Naive thymus-derived CD4-positive, alpha-beta T cell (primary cell): Measurements from ENCODE around the gene PCNX2. TPM values are rescaled to one million over a fixed set of nuclear protein-coding genes. Genes with fewer than 3 reads are reported as not detected.

Source experiments
- ATAC-seq: fragments of 150-1000 bp; cut with Tn5 transposase; 2 replicates; pipeline ENCODE4 v1.10.0; 2021; ENCODE audit warnings: mild to moderate bottlenecking, moderate library complexity
- CTCF ChIA-PET: fragments of 350-600 bp; sonication (Branson Sonifier 250); formaldehyde crosslinking; loops from one replicate; lab custom pipeline; 2021; ENCODE audit warnings: antibody characterized with exemption; lab: Charles Lee
- POLR2A ChIA-PET: fragments of 350-600 bp; sonication (Branson Sonifier 250); formaldehyde crosslinking; loops from one replicate; lab custom pipeline; 2021; ENCODE audit warnings: antibody characterized with exemption, inconsistent platforms; lab: Charles Lee
- DNase-seq, 9 donors: peaks; one replicate each; pipeline versions ENCODE4 v3.0.0 to v3.0.0-alpha.2; 2020 to 2022; ENCODE audit warnings: mixed read lengths in 1 of 9
- H3K27ac ChIP-seq: one replicate; pipeline ENCODE4 v1.7.0; 2013; ENCODE audit warnings: mild to moderate bottlenecking, low read depth, low read length, moderate library complexity
- H3K27me3 ChIP-seq, 2 donors: one replicate each; pipeline ENCODE4 v1.7.0; 2013; ENCODE audit warnings: low read length in 2 of 2, mild to moderate bottlenecking in 2 of 2, moderate library complexity in 2 of 2; ENCODE audit not compliant: control insufficient read depth in 2 of 2, insufficient read depth in 2 of 2
- H3K36me3 ChIP-seq, 3 experiments: 1 replicate in 2 of 3; 2 replicates in 1 of 3; pipeline ENCODE4 v1.7.0; 2013; ENCODE audit warnings: low read length in 3 of 3, mild to moderate bottlenecking in 3 of 3, moderate library complexity in 1 of 3; ENCODE audit not compliant: insufficient read depth in 3 of 3, control insufficient read depth in 2 of 3
- H3K4me1 ChIP-seq, 2 donors: one replicate each; pipeline ENCODE4 v1.7.0; 2013; ENCODE audit warnings: low read length in 2 of 2, mild to moderate bottlenecking in 2 of 2, moderate library complexity in 1 of 2; ENCODE audit not compliant: control insufficient read depth in 2 of 2, insufficient read depth in 2 of 2
- H3K4me3 ChIP-seq: 2 replicates; pipeline ENCODE4 v1.7.0; 2013; ENCODE audit warnings: mild to moderate bottlenecking, low read length
- H3K9me3 ChIP-seq, 3 experiments: 1 replicate in 2 of 3; 2 replicates in 1 of 3; pipeline ENCODE4 v1.7.0; 2013; ENCODE audit warnings: low read length in 3 of 3; ENCODE audit not compliant: control insufficient read depth in 2 of 3
- H3K27ac Mint-ChIP-seq, 9 donors: one replicate each; pipeline ENCODE4 v1.8.0; 2020 to 2022; ENCODE audit warnings: mixed read lengths in 9 of 9, mild to moderate bottlenecking in 8 of 9, moderate library complexity in 5 of 9, inconsistent platforms in 2 of 9
- H3K27me3 Mint-ChIP-seq, 5 donors: one replicate each; pipeline ENCODE4 v1.8.0; 2021 to 2022; ENCODE audit warnings: mixed read lengths in 5 of 5, mild to moderate bottlenecking in 1 of 5
- H3K36me3 Mint-ChIP-seq, 5 donors: one replicate each; pipeline ENCODE4 v1.8.0; 2020 to 2022; ENCODE audit warnings: mixed read lengths in 5 of 5, mild to moderate bottlenecking in 3 of 5, inconsistent platforms in 1 of 5
- H3K4me1 Mint-ChIP-seq, 7 donors: one replicate each; pipeline ENCODE4 v1.8.0; 2020 to 2022; ENCODE audit warnings: mixed read lengths in 7 of 7, mild to moderate bottlenecking in 3 of 7, inconsistent platforms in 1 of 7
- H3K4me3 Mint-ChIP-seq, 10 donors: one replicate each; pipeline ENCODE4 v1.8.0; 2020 to 2022; ENCODE audit warnings: mild to moderate bottlenecking in 10 of 10, mixed read lengths in 10 of 10, moderate library complexity in 6 of 10, inconsistent platforms in 2 of 10
- H3K9me3 Mint-ChIP-seq, 11 donors: one replicate each; pipeline ENCODE4 v1.8.0; 2020 to 2022; ENCODE audit warnings: mixed read lengths in 11 of 11, mild to moderate bottlenecking in 4 of 11, inconsistent platforms in 1 of 11, moderate library complexity in 1 of 11
- intact Hi-C, 2 donors: fragments of 100-400 bp; cut with micrococcal nuclease; formaldehyde crosslinking; loops; one replicate each; pipeline ENCODE4 v1.15.1; 2023
- polyA plus RNA-seq, 2 donors: library from polyadenylated mRNA; unstranded; fragments of 300-500 nt; fragmentation: Illumina TruSeq; gene quantifications; one replicate each; pipeline ENCODE4 v1.2.3, GENCODE V29; 2021
- total RNA-seq, 6 experiments: library from RNA in 5 of 6; stranded (reverse) in 5 of 6; gene quantifications; 1 replicate in 5 of 6; 2 replicates in 1 of 6; pipeline ENCODE4 v1.2.3 and lab custom pipeline; 2021 to 2026

The PCNX2 gene
- total and polyA plus RNA-seq, 7 experiments from 2014 or later = 4.1 to 61.8 (median 45.1) TPM

DNA sequence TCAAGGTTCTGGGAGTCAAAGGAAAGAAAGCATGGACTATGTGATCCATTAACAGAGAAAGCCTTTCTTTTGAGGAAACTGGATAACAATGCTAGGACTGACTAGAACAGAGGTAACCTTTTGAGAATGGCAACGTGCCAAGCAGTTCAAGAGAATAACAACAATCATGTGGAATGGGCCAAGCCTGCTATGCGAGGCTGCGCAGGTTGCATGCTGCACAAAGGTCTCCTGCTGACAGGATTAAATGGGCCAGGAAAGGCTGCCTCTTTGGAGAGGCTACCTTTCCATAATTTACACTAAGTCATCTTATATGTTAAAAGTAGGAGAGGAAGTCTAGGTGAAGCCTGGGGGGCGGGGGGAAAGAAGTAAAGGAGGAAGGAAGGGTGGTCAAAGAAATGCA lies 5.8 kb downstream of the PCNX2 start:
- Histone ChIP-seq H3K27ac (no peak overlapping the region), H3K4me1 (peaks cover 4 to 5% of the 10 kb centered on the region in 2 donors), H3K9me3 (no peaks in the 10 kb centered on the region), H3K27me3 (no peaks in the 10 kb centered on the region), H3K36me3 (no peaks in the 10 kb centered on the region), H3K4me3 (no peak overlapping the region)
- Mint-ChIP-seq H3K4me3 (no peak overlapping the region), H3K9me3 (peaks cover 0 to 2% (median 0%) of the 10 kb centered on the region in 11 donors), H3K27me3 (no peaks in the 10 kb centered on the region), H3K4me1 (peaks cover 7 to 27% (median 18%) of the 10 kb centered on the region in 7 donors), H3K36me3 (peaks cover 0 to 39% (median 11%) of the 10 kb centered on the region in 5 donors), H3K27ac (peak overlapping the region in 2 of 9 donors; percentile 2 to 23)
- ATAC-seq = no peak
- ChIA-PET POLR2A (no interaction called here), CTCF (no interaction called here)
- intact Hi-C loops = no loop called here
- DNase-seq = no peak

DNA sequence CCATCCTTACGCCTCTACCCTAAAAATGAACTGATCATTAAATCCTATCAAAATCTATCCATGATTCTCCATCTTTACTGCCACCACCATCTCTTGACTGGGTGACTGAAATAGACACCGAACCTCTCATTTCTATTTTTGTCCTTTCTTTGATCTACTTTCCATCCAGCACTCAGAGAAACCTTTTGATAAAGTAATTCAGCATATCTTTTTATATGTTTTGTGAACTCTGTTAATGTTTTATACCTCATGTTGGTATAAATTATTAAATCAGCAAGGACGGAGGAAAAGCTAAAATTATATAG lies 13.0 kb downstream of the PCNX2 start:
- Mint-ChIP-seq H3K9me3 (no peaks in the 10 kb centered on the region), H3K4me3 (peak overlapping the region in 9 of 10 donors; percentile 21 to 80 (median 68)), H3K36me3 (peaks cover 0 to 36% (median under 1%) of the 10 kb centered on the region in 5 donors), H3K27me3 (no peaks in the 10 kb centered on the region), H3K27ac (peak overlapping the region; percentile 66 to 89 (median 76)), H3K4me1 (peaks cover 24 to 48% (median 30%) of the 10 kb centered on the region in 7 donors)
- Histone ChIP-seq H3K4me1 (peaks cover 18 to 20% of the 10 kb centered on the region in 2 donors), H3K36me3 (no peaks in the 10 kb centered on the region), H3K9me3 (no peaks in the 10 kb centered on the region), H3K4me3 (no peak overlapping the region), H3K27me3 (no peaks in the 10 kb centered on the region), H3K27ac (no peak overlapping the region)
- DNase-seq (peak in 1 of 9 donors; percentile 11), ATAC-seq (peak; percentile 3)
- ChIA-PET POLR2A (interaction anchor here (1.0 kb wide), 1 partner anchor 14 kb away, joined by 3 read pairs; no protein-coding TSS in a partner anchor), CTCF (interaction anchor here (0.9 kb wide), 1 partner anchor 22 kb away, joined by 3 read pairs; no protein-coding TSS in a partner anchor)
- intact Hi-C loops = loop anchor here (1.0 to 5.0 kb wide), 2 partner anchors 13 to 650 kb away; partner anchors contain the start of genes PCNX2 (in 2 of the 2) and SIPA1L2 (in 1 of the 2)

- Mint-ChIP-seq H3K27ac (peak overlapping the region; percentile 66 to 89 (median 76)), H3K36me3 (peaks cover 0 to 35% (median 5%) of the 10 kb centered on the region in 5 donors), H3K27me3 (no peaks in the 10 kb centered on the region), H3K4me1 (peaks cover 24 to 53% (median 30%) of the 10 kb centered on the region in 7 donors), H3K9me3 (no peaks in the 10 kb centered on the region), H3K4me3 (peak overlapping the region; percentile 58 to 80 (median 67))
- CTCF ChIA-PET = no interaction called here
- no peaks in the 10 kb centered on the region for H3K9me3 ChIP-seq
- H3K36me3 ChIP-seq = no peaks in the 10 kb centered on the region
- intact Hi-C loops = loop anchor here (1.0 to 5.0 kb wide), 2 partner anchors 13 to 650 kb away; partner anchors contain the start of genes PCNX2 (in 2 of the 2) and SIPA1L2 (in 1 of the 2)
- peaks cover 18 to 20% of the 10 kb centered on the region in 2 donors for H3K4me1 ChIP-seq
- ATAC-seq (peak; percentile 76), DNase-seq (peak in 6 of 9 donors; percentile 21 to 44 (median 38))
- H3K4me3 ChIP-seq = no peak overlapping the region
- POLR2A ChIA-PET = interaction anchor here (1.0 kb wide), 1 partner anchor 15 kb away, joined by 3 read pairs; no protein-coding TSS in a partner anchor
- no peaks in the 10 kb centered on the region for H3K27me3 ChIP-seq
- H3K27ac ChIP-seq = no peak overlapping the region
These were observed 13.6 kb downstream of the PCNX2 start for GRCh38 chr1:233281711-233282581.

DNA sequence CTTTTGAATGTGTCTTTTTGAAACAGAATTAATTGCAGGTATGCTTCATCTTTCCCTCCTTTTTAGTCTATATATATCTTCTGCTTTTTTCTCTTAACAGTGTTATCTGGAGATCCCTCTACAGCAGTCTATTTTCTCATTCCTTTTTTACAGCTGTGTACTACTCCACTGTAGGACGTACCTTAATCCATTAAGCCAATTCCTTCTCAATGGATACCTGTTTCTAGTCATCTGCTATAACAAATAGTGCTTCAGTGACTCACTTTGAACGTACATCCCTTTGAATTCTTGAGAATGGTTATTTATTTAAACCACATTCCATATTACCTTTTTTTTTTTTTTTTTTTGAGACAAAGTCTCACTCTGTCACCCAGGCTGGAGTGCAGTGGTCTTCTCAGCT lies 15.6 kb downstream of the PCNX2 start:
- peaks cover 24 to 64% (median 30%) of the 10 kb centered on the region in 7 donors for H3K4me1 Mint-ChIP-seq

GRCh38 chr1:233278631-233279030 lies 16.9 kb downstream of the PCNX2 start:
- no peak overlapping the region for H3K4me3 ChIP-seq
- ATAC-seq (no peak), DNase-seq (no peak)
- no peak overlapping the region for H3K27ac ChIP-seq
- peak overlapping the region in 1 of 9 donors; percentile 9 for H3K27ac Mint-ChIP-seq
- H3K4me3 Mint-ChIP-seq = no peak overlapping the region
- H3K4me1 ChIP-seq = peaks cover 18 to 20% of the 10 kb centered on the region in 2 donors
- ChIA-PET POLR2A (no interaction called here), CTCF (no interaction called here)
- H3K27me3 ChIP-seq = no peaks in the 10 kb centered on the region
- H3K36me3 Mint-ChIP-seq = peaks cover 8 to 27% (median 20%) of the 10 kb centered on the region in 5 donors
- H3K9me3 Mint-ChIP-seq = no peaks in the 10 kb centered on the region
- H3K4me1 Mint-ChIP-seq = peaks cover 27 to 61% (median 38%) of the 10 kb centered on the region in 7 donors
- H3K27me3 Mint-ChIP-seq = no peaks in the 10 kb centered on the region
- H3K36me3 ChIP-seq = no peaks in the 10 kb centered on the region
- no peaks in the 10 kb centered on the region for H3K9me3 ChIP-seq
- intact Hi-C loops = no loop called here

More for the DNA sequence above, 15.6 kb downstream of the PCNX2 start:
- H3K4me1 ChIP-seq = peaks cover 18 to 20% of the 10 kb centered on the region in 2 donors
- POLR2A ChIA-PET = interaction anchor here (1.0 kb wide), 1 partner anchor 48 kb away, joined by 4 read pairs; no protein-coding TSS in a partner anchor
- no peaks in the 10 kb centered on the region for H3K27me3 Mint-ChIP-seq
- CTCF ChIA-PET = interaction anchor here (0.7 kb wide), 1 partner anchor 41 kb away, joined by 3 read pairs; no protein-coding TSS in a partner anchor
- DNase-seq = no peak
- ATAC-seq = no peak
- H3K36me3 Mint-ChIP-seq = peaks cover 0 to 32% (median 12%) of the 10 kb centered on the region in 5 donors
- H3K4me3 ChIP-seq = no peak overlapping the region
- H3K4me3 Mint-ChIP-seq = no peak overlapping the region
- no peaks in the 10 kb centered on the region for H3K9me3 ChIP-seq
- no peaks in the 10 kb centered on the region for H3K27me3 ChIP-seq
- H3K36me3 ChIP-seq = no peaks in the 10 kb centered on the region
- H3K9me3 Mint-ChIP-seq = no peaks in the 10 kb centered on the region
- intact Hi-C loops = loop anchor here in 1 of 2 donors (5.0 kb wide), 1 partner anchor 648 kb away; the partner anchor contains the start of gene SIPA1L2
- peak overlapping the region in 1 of 9 donors; percentile 47 for H3K27ac Mint-ChIP-seq
- H3K27ac ChIP-seq = no peak overlapping the region

GRCh38 chr1:233277637-233278606 lies 17.6 kb downstream of the PCNX2 start:
- H3K27me3 ChIP-seq = no peaks in the 10 kb centered on the region
- peaks cover 8 to 27% (median 20%) of the 10 kb centered on the region in 5 donors for H3K36me3 Mint-ChIP-seq
- no peak overlapping the region for H3K4me3 ChIP-seq
- H3K9me3 Mint-ChIP-seq = no peaks in the 10 kb centered on the region
- H3K4me1 ChIP-seq = peaks cover 18 to 20% of the 10 kb centered on the region in 2 donors
- no peaks in the 10 kb centered on the region for H3K27me3 Mint-ChIP-seq
- CTCF ChIA-PET = no interaction called here
- H3K9me3 ChIP-seq = no peaks in the 10 kb centered on the region
- intact Hi-C loops = no loop called here
- H3K27ac Mint-ChIP-seq = peak overlapping the region in 1 of 9 donors; percentile 37
- ATAC-seq (no peak), DNase-seq (no peak)
- H3K4me1 Mint-ChIP-seq = peaks cover 26 to 55% (median 32%) of the 10 kb centered on the region in 7 donors
- H3K27ac ChIP-seq = no peak overlapping the region
- POLR2A ChIA-PET = no interaction called here
- H3K36me3 ChIP-seq = no peaks in the 10 kb centered on the region
- no peak overlapping the region for H3K4me3 Mint-ChIP-seq
